Measurements from ENCODE around the gene HMG20A. TPM values are rescaled to one million over a fixed set of nuclear protein-coding genes. Genes with fewer than 3 reads are reported as not detected.

Gene HMG20A
- total and polyA plus RNA-seq, 10 of the 15 experiments (the other 5 are each of a cell fraction or from before 2014, with no cell fraction given) = 30.0 to 98.7 (median 46.8) TPM

GRCh38 chr15:77430213-77430612 lies 9.5 kb downstream of the HMG20A start:
- H2AFZ ChIP-seq (ENCODE audit: control insufficient read depth, low read depth, low read length) = no peak overlapping the region
- ATAC-seq (peak; percentile 71), DNase-seq (ENCODE audit: low read depth, low spot score) (no peak), FAIRE-seq (peak; percentile 47)
- 0% methylated on average over 2 of the region's 2 CpGs for WGBS (ENCODE audit: insufficient coverage, insufficient replicate concordance, low lambda C conversion rate, missing lambda C conversion rate)
- no peaks in the 10 kb centered on the region for H4K20me1 ChIP-seq (ENCODE audit: control insufficient read depth, insufficient read depth)
- BruUV-seq (replicated peaks) = no TSS peak
- H3K4me2 ChIP-seq (ENCODE audit: control insufficient read depth, insufficient read depth) = peak overlapping the region; percentile 47
- H3K36me3 ChIP-seq (ENCODE audit: control insufficient read depth in 2 of 2, insufficient read depth in 2 of 2, low read length in 1 of 2) = no peaks in the 10 kb centered on the region
- intact Hi-C loops (cut with micrococcal nuclease; ENCODE audit: unreplicated experiment) = no loop called here
- ChIA-PET SMC1A (ENCODE audit: uncharacterized antibody, unreplicated experiment) (interaction anchor here (0.8 to 2.7 kb wide), 7 partner anchors 9 to 251 kb away, joined by 3 to 18 read pairs (median 3); partner anchors contain the start of gene HMG20A), RAD21 (ENCODE audit: unreplicated experiment) (interaction anchor here (0.7 to 1.6 kb wide), 3 partner anchors 9 to 243 kb away, joined by 3 to 6 read pairs (median 3); no protein-coding TSS in a partner anchor), CTCF (interaction anchor here (0.9 to 2.1 kb wide), 7 partner anchors 9 to 245 kb away, joined by 3 to 13 read pairs (median 4); partner anchors contain the start of gene HMG20A), POLR2A (interaction anchor here (1.9 kb wide), 1 partner anchor 9 kb away, joined by 11 read pairs; the partner anchor contains the start of gene HMG20A)
- in situ Hi-C loops (cut with MboI) = no loop called here
- H3K4me1 ChIP-seq (ENCODE audit: control insufficient read depth, insufficient read depth, low read length) = peaks cover 7% of the 10 kb centered on the region
- TF ChIP-seq TCF12 (IDR thresholded peaks at IDR 0.05; ENCODE audit: low read depth, low read length) (no peak), BHLHE40 (IDR thresholded peaks at IDR 0.05; ENCODE audit: borderline replicate concordance in 1 of 2, low read depth in 2 of 2, low read length in 1 of 2) (no peak), CUX1 (IDR thresholded peaks at IDR 0.05; ENCODE audit: insufficient replicate concordance, low read depth, low read length) (no peak), BACH1 (IDR thresholded peaks at IDR 0.05; ENCODE audit: borderline replicate concordance) (no peak), CBFB (IDR thresholded peaks at IDR 0.05; ENCODE audit: low read depth) (0 out of 2 replicates have a peak, but pooled peaks have one; percentile 19), NFIC (IDR thresholded peaks at IDR 0.05; ENCODE audit: low read depth, low read length) (peak; percentile 28; the same call in 1 of the 2 replicates), RUNX3 (IDR thresholded peaks at IDR 0.05; ENCODE audit: low read length) (peak; percentile 62), JUNB (IDR thresholded peaks at IDR 0.05) (peak; percentile 76)
- H3K27ac ChIP-seq (ENCODE audit: control insufficient read depth, insufficient read depth) = peak overlapping the region; percentile 20
- no peaks in the 10 kb centered on the region for H3K27me3 ChIP-seq (replicated peaks in 1 of 2; ENCODE audit: control insufficient read depth in 2 of 2, insufficient read depth in 2 of 2, low read length in 1 of 2)
- no peak overlapping the region for H3K4me3 ChIP-seq
- peaks cover 50% of the 10 kb centered on the region for H3K79me2 ChIP-seq (ENCODE audit: control insufficient read depth, insufficient read depth, low read length)
- no peak overlapping the region for H3K9ac ChIP-seq (ENCODE audit: control insufficient read depth, insufficient read depth, low read length)
- H3K9me3 ChIP-seq (replicated peaks; ENCODE audit: control insufficient read depth, insufficient read depth, low read length) = no peaks in the 10 kb centered on the region
